ENCODE data around the gene ERMARD.

Gene ERMARD

GRCh38 chr6:169803271-169803811 is 51.9 kb downstream of the ERMARD start:
- Histone ChIP-seq H3K9me3 (ENCODE audit: control insufficient read depth in 2 of 2, low read length in 2 of 2) (no peaks in the 10 kb centered on the region), H3K4me1 (ENCODE audit: control insufficient read depth, insufficient read depth, low read length) (no peaks in the 10 kb centered on the region), H3K27me3 (ENCODE audit: control insufficient read depth in 1 of 2, insufficient read depth in 2 of 2, low read length in 2 of 2) (peaks cover 0 to 2% of the 10 kb centered on the region in 2 donors), H3K36me3 (ENCODE audit: control insufficient read depth in 2 of 2, insufficient read depth in 2 of 2, low read length in 2 of 2) (no peaks in the 10 kb centered on the region), H3K4me3 (ENCODE audit: low read length in 2 of 2) (no peak overlapping the region), H3K27ac (ENCODE audit: low read length) (no peak overlapping the region), H3K9ac (ENCODE audit: low read length in 2 of 2) (no peak overlapping the region)

GRCh38 chr6:169803816-169804340 is 52.5 kb downstream of the ERMARD start:
- Histone ChIP-seq H3K4me1 (ENCODE audit: control insufficient read depth, insufficient read depth, low read length) (no peaks in the 10 kb centered on the region), H3K27ac (ENCODE audit: low read length) (no peak overlapping the region), H3K4me3 (ENCODE audit: low read length in 2 of 2) (no peak overlapping the region), H3K9me3 (ENCODE audit: control insufficient read depth in 2 of 2, low read length in 2 of 2) (no peaks in the 10 kb centered on the region), H3K27me3 (ENCODE audit: control insufficient read depth in 1 of 2, insufficient read depth in 2 of 2, low read length in 2 of 2) (peaks cover 0 to 2% of the 10 kb centered on the region in 2 donors), H3K9ac (ENCODE audit: low read length in 2 of 2) (no peak overlapping the region), H3K36me3 (ENCODE audit: control insufficient read depth in 2 of 2, insufficient read depth in 2 of 2, low read length in 2 of 2) (no peaks in the 10 kb centered on the region)

- no peaks in the 10 kb centered on the region for H3K36me3 ChIP-seq (ENCODE audit: control insufficient read depth in 2 of 2, insufficient read depth in 2 of 2, low read length in 2 of 2)
- no peak overlapping the region for H3K4me3 ChIP-seq (ENCODE audit: low read length in 2 of 2)
- H3K27me3 ChIP-seq (ENCODE audit: control insufficient read depth in 1 of 2, insufficient read depth in 2 of 2, low read length in 2 of 2), result peaks cover 0 to 2% of the 10 kb centered on the region in 2 donors
- no peaks in the 10 kb centered on the region for H3K9me3 ChIP-seq (ENCODE audit: control insufficient read depth in 2 of 2, low read length in 2 of 2)
- H3K9ac ChIP-seq (ENCODE audit: low read length in 2 of 2), result no peak overlapping the region
- no peak overlapping the region for H3K27ac ChIP-seq (ENCODE audit: low read length)
- no peaks in the 10 kb centered on the region for H3K4me1 ChIP-seq (ENCODE audit: control insufficient read depth, insufficient read depth, low read length)
Measured at GRCh38 chr6:169804427-169804826, 53.0 kb downstream of the ERMARD start.

GRCh38 chr6:169805242-169805838 is 53.9 kb downstream of the ERMARD start:
- Histone ChIP-seq H3K27me3 (ENCODE audit: control insufficient read depth in 1 of 2, insufficient read depth in 2 of 2, low read length in 2 of 2) (peaks cover 0 to 2% of the 10 kb centered on the region in 2 donors), H3K9me3 (ENCODE audit: control insufficient read depth in 2 of 2, low read length in 2 of 2) (no peaks in the 10 kb centered on the region), H3K4me1 (ENCODE audit: control insufficient read depth, insufficient read depth, low read length) (no peaks in the 10 kb centered on the region), H3K36me3 (ENCODE audit: control insufficient read depth in 2 of 2, insufficient read depth in 2 of 2, low read length in 2 of 2) (no peaks in the 10 kb centered on the region), H3K27ac (ENCODE audit: low read length) (no peak overlapping the region), H3K4me3 (ENCODE audit: low read length in 2 of 2) (no peak overlapping the region), H3K9ac (ENCODE audit: low read length in 2 of 2) (no peak overlapping the region)

- Histone ChIP-seq H3K36me3 (ENCODE audit: control insufficient read depth in 2 of 2, insufficient read depth in 2 of 2, low read length in 2 of 2) (no peaks in the 10 kb centered on the region), H3K4me3 (ENCODE audit: low read length in 2 of 2) (no peak overlapping the region), H3K27ac (ENCODE audit: low read length) (no peak overlapping the region), H3K9ac (ENCODE audit: low read length in 2 of 2) (no peak overlapping the region), H3K27me3 (ENCODE audit: control insufficient read depth in 1 of 2, insufficient read depth in 2 of 2, low read length in 2 of 2) (peaks cover 0 to 2% of the 10 kb centered on the region in 2 donors), H3K9me3 (ENCODE audit: control insufficient read depth in 2 of 2, low read length in 2 of 2) (no peaks in the 10 kb centered on the region), H3K4me1 (ENCODE audit: control insufficient read depth, insufficient read depth, low read length) (no peaks in the 10 kb centered on the region)
Measured at GRCh38 chr6:169806701-169807100, 55.3 kb downstream of the ERMARD start.

GRCh38 chr6:169807229-169807628 is 55.8 kb downstream of the ERMARD start:
- H3K9ac ChIP-seq (ENCODE audit: low read length in 2 of 2), result no peak overlapping the region
- H3K4me1 ChIP-seq (ENCODE audit: control insufficient read depth, insufficient read depth, low read length), result no peaks in the 10 kb centered on the region
- no peak overlapping the region for H3K27ac ChIP-seq (ENCODE audit: low read length)
- no peaks in the 10 kb centered on the region for H3K36me3 ChIP-seq (ENCODE audit: control insufficient read depth in 2 of 2, insufficient read depth in 2 of 2, low read length in 2 of 2)
- peaks cover 0 to 2% of the 10 kb centered on the region in 2 donors for H3K27me3 ChIP-seq (ENCODE audit: control insufficient read depth in 1 of 2, insufficient read depth in 2 of 2, low read length in 2 of 2)
- no peaks in the 10 kb centered on the region for H3K9me3 ChIP-seq (ENCODE audit: control insufficient read depth in 2 of 2, low read length in 2 of 2)
- no peak overlapping the region for H3K4me3 ChIP-seq (ENCODE audit: low read length in 2 of 2)

- H3K4me3 ChIP-seq (ENCODE audit: low read length in 2 of 2), result no peak overlapping the region
- H3K9ac ChIP-seq (ENCODE audit: low read length in 2 of 2), result no peak overlapping the region
- H3K36me3 ChIP-seq (ENCODE audit: control insufficient read depth in 2 of 2, insufficient read depth in 2 of 2, low read length in 2 of 2), result no peaks in the 10 kb centered on the region
- no peak overlapping the region for H3K27ac ChIP-seq (ENCODE audit: low read length)
- H3K4me1 ChIP-seq (ENCODE audit: control insufficient read depth, insufficient read depth, low read length), result no peaks in the 10 kb centered on the region
- peaks cover 0 to 2% of the 10 kb centered on the region in 2 donors for H3K27me3 ChIP-seq (ENCODE audit: control insufficient read depth in 1 of 2, insufficient read depth in 2 of 2, low read length in 2 of 2)
- no peaks in the 10 kb centered on the region for H3K9me3 ChIP-seq (ENCODE audit: control insufficient read depth in 2 of 2, low read length in 2 of 2)
Measured at GRCh38 chr6:169807699-169808607, 56.5 kb downstream of the ERMARD start.

GRCh38 chr6:169808608-169808967 is 57.2 kb downstream of the ERMARD start:
- H3K4me3 ChIP-seq (ENCODE audit: low read length in 2 of 2), result no peak overlapping the region
- no peak overlapping the region for H3K27ac ChIP-seq (ENCODE audit: low read length)

GRCh38 chr6:169809386-169809785 is 58.0 kb downstream of the ERMARD start:
- Histone ChIP-seq H3K4me3 (ENCODE audit: low read length in 2 of 2) (no peak overlapping the region), H3K4me1 (ENCODE audit: control insufficient read depth, insufficient read depth, low read length) (no peaks in the 10 kb centered on the region), H3K9ac (ENCODE audit: low read length in 2 of 2) (no peak overlapping the region), H3K36me3 (ENCODE audit: control insufficient read depth in 2 of 2, insufficient read depth in 2 of 2, low read length in 2 of 2) (no peaks in the 10 kb centered on the region), H3K9me3 (ENCODE audit: control insufficient read depth in 2 of 2, low read length in 2 of 2) (no peaks in the 10 kb centered on the region), H3K27ac (ENCODE audit: low read length) (no peak overlapping the region), H3K27me3 (ENCODE audit: control insufficient read depth in 1 of 2, insufficient read depth in 2 of 2, low read length in 2 of 2) (peaks cover 0 to 2% of the 10 kb centered on the region in 2 donors)

More at GRCh38 chr6:169808608-169808967, 57.2 kb downstream of the ERMARD start:
- Histone ChIP-seq H3K4me1 (ENCODE audit: control insufficient read depth, insufficient read depth, low read length) (no peaks in the 10 kb centered on the region), H3K36me3 (ENCODE audit: control insufficient read depth in 2 of 2, insufficient read depth in 2 of 2, low read length in 2 of 2) (no peaks in the 10 kb centered on the region), H3K9ac (ENCODE audit: low read length in 2 of 2) (no peak overlapping the region), H3K9me3 (ENCODE audit: control insufficient read depth in 2 of 2, low read length in 2 of 2) (no peaks in the 10 kb centered on the region), H3K27me3 (ENCODE audit: control insufficient read depth in 1 of 2, insufficient read depth in 2 of 2, low read length in 2 of 2) (peaks cover 0 to 2% of the 10 kb centered on the region in 2 donors)

- Histone ChIP-seq H3K9ac (ENCODE audit: low read length in 2 of 2) (no peak overlapping the region), H3K4me3 (ENCODE audit: low read length in 2 of 2) (no peak overlapping the region), H3K36me3 (ENCODE audit: control insufficient read depth in 2 of 2, insufficient read depth in 2 of 2, low read length in 2 of 2) (no peaks in the 10 kb centered on the region), H3K9me3 (ENCODE audit: control insufficient read depth in 2 of 2, low read length in 2 of 2) (no peaks in the 10 kb centered on the region), H3K4me1 (ENCODE audit: control insufficient read depth, insufficient read depth, low read length) (no peaks in the 10 kb centered on the region), H3K27ac (ENCODE audit: low read length) (no peak overlapping the region), H3K27me3 (ENCODE audit: control insufficient read depth in 1 of 2, insufficient read depth in 2 of 2, low read length in 2 of 2) (peaks cover 0 to 2% of the 10 kb centered on the region in 2 donors)
Measured at GRCh38 chr6:169810066-169810989, 58.9 kb downstream of the ERMARD start.
